Stimulated activated CD4-positive, alpha-beta T cell treated with anti-CD3 and anti-CD28 coated beads, Interleukin-12 subunit alpha, Interleukin-12 subunit beta, amount 100 ng/mL, for 4 hours (primary cell): ENCODE data around the gene PDE4D.

ENCODE experiments used
- DNase-seq: peaks from one replicate; pipeline ENCODE4 v3.0.0-alpha.2; 2020

Gene PDE4D

GRCh38 chr5:59351076-59351794, 542.3 kb downstream of the PDE4D start:
- no peak for DNase-seq

DNA sequence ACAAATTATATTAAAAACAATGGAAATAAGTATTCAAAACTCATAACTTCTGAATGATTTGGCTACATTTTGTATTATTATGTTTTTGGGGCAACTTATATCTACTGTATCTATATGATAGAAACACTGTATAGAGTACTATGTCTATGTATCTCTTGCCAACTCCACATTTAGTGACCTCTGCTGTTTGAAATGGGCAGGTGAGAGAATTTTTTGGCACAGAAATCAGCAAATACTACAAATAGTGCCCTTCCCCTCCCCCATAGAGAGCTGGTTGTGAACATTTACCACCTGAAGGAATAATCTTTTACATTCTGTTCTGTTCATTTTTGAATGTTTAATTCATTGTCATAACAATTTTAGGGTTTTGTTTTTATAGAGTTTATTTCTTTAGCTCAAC, 545.3 kb downstream of the PDE4D start:
- DNase-seq, result no peak

- no peak for DNase-seq
These were observed 546.5 kb downstream of the PDE4D start for GRCh38 chr5:59346982-59347381.

- no peak for DNase-seq
These were observed 547.0 kb downstream of the PDE4D start for GRCh38 chr5:59346514-59346913.

- DNase-seq, result no peak
These were observed 551.3 kb downstream of the PDE4D start for GRCh38 chr5:59342181-59342580.

GRCh38 chr5:59341760-59342159, 551.8 kb downstream of the PDE4D start:
- DNase-seq, result no peak

GRCh38 chr5:59341155-59341554, 552.4 kb downstream of the PDE4D start:
- no peak for DNase-seq

DNA sequence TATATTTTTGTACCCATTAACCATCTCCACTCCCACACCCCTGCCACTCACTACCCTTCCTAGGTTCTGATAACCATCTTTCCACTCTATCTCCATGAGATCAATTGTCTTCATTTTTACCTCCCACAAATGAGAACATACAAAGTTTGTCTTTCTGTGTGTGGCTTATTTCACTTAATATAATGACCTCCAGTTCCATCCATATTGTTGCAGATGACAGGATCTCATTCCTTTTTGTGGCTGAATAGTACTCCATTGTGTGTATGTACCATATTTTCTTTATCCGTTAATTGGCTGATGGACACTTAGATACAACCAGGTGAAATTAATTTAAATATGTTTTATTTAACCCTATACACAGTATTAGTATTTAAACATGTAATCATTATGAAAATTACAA, 552.9 kb downstream of the PDE4D start:
- DNase-seq, result no peak

DNA sequence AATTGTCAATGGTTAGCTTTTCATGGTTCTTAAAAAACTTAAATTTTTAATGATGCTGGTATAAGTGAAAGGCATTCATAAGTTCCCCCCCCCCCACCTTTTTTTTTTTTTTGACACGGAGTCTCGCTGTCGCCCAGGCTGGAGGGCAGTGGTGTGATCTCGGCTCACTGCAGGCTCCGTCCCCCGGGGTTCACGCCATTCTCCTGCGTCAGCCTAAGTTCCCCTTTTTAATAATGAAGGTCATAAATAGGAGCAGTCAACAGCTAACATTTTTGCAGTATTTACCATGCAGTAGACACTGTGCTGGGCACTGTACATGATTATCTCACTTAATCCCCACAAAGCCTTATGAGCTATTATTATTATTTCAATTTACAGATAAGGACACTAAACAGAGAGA, 556.3 kb downstream of the PDE4D start:
- no peak for DNase-seq

GRCh38 chr5:59335544-59335943, 558.0 kb downstream of the PDE4D start:
- no peak for DNase-seq

DNA sequence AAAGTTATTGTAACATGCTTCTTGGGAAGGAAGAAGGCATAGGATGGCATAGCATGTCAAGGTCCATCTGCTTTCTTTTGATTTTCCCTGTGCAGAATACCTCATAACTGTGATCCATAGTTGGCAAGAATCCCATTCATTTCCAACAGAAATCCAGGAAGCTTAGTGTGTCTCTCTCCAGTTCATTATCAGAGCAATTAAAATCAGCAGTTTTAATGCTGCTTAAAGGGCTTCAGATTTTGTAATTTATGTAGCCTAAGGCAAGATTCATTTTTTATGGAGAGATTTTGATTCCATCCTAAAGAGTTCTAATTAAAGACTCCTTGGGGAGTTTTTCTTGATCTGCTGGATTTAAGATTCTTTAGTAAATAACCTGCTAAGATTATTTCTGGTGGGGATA, 560.1 kb downstream of the PDE4D start:
- DNase-seq, result no peak

DNA sequence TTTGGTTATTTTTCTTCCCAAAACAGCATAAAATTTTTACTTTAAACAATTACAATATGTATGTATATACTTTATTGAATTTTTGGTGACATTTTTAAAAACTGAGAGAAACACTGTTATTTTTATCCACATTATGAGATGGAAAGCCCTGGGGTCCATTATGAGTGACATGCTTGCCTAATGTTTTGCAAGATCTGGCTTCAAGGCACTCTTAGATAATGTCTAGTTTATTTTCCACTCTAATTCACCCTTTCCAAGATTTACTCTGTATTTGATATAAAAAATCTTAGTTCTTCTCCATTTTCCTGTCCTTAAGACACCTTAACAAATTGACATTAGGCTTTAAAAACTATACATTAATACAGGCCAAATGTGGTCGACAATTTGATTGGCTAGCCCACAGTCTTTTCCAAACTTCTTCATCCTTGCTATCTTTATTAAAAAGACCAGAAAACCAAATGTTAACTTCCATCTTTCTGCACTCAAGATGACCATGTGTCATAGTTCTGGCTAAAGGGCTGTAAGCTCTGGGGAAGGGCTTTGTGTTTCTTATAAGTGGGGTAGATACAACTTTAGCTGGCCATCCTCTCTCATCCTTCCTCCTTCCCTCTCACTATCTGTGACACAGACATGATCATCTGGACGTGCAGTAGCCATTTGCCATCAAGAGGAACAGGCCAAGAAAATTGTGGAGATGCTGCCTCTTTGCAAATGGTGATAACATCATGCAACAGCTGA, 561.1 kb downstream of the PDE4D start:
- no peak for DNase-seq

- no peak for DNase-seq
These were observed 562.8 kb downstream of the PDE4D start for GRCh38 chr5:59330680-59331079.

DNA sequence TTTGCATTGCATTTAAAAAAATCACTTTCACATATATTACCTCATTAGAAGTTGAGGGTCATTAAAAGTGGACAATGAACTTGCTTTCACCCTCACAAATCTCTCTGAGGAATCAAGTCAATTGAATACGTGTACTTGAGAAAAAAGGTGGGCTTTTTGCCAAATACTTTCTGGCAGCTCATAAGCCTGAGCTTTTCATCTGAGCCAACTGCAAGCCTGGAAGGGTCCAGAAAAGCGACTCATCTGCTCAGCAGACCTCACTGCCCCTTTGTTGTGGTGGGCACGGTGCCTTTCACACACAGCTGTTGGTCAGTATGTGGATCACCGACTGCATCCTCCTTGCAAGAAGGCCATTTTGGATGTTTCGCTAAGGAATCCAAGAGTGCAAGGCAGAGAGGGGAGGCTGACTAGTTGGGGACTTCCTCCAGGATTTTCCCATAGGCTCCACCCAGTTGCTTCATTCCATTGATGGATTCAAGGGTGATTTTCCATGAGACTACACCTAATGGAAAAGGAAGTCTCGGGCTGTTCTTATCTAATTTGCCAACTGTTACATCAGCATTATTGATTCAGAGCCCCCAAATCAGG, 564.7 kb downstream of the PDE4D start:
- DNase-seq, result no peak

- no peak for DNase-seq
These were observed 566.1 kb downstream of the PDE4D start for GRCh38 chr5:59327191-59327980.

GRCh38 chr5:59326596-59326995, 566.9 kb downstream of the PDE4D start:
- no peak for DNase-seq

DNA sequence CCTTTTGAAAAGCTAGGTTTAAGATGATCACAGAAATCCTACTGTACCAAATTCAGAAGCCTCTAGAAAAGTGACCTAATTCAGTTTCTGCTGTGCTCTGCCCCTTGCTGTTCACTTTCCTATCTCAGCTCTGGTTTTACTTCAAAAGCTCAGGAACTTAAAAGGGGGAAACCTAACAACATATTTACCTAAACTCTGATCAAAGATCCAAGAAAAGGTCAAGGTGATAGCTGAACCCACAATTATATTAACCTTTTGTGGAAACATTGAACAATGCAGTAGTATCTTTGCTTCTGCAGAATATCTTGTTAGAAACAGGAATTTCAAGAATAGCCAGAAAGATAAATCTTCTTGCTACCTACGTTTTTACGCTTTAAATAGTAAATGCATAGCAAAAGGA, 568.5 kb downstream of the PDE4D start:
- no peak for DNase-seq

GRCh38 chr5:59322894-59323293, 570.6 kb downstream of the PDE4D start:
- DNase-seq, result no peak

GRCh38 chr5:59322058-59322457, 571.5 kb downstream of the PDE4D start:
- no peak for DNase-seq

DNA sequence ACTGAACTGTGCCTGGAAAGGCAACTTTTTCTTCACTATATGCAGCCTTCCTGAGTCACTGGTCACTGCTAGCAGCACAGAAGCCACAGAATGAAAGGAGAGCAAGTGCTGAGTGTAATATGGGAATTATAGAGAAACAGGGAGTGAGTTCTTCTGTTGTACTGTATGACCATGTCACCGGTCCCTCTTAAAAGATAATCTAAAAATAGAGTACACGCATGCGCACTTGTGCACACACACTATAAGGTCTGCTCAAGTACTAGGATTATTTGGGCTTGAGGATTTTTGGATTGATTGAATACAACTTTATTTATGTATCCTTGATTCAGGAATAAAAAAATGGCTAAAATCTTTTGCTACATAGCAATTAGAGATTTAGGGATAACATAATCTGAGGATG, 571.9 kb downstream of the PDE4D start:
- no peak for DNase-seq

DNA sequence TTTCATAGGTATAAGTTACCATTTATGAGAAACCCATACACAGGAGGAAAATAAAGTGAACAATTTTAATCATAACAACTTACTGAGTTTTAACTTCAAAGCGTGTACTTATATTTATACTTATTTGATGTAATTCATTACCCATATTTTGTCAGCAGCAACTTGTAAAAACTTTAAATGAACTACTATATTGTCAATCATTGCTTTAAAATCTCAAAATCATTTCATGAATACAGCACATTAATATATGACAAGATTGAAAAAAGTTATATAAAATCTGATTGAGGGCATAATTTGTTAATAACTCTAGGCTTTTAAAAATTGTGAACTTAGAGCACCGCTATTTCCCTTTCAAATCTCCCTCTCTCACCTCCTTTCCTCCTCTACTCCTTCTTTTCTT, 573.1 kb downstream of the PDE4D start:
- no peak for DNase-seq

- DNase-seq, result no peak
These were observed 574.3 kb downstream of the PDE4D start for GRCh38 chr5:59319250-59319649.

- DNase-seq, result no peak
These were observed 575.7 kb downstream of the PDE4D start for GRCh38 chr5:59317774-59318205.
